Upper lobe of left lung (tissue), 6 donors: ENCODE data around the gene RAD17. TPM values are rescaled to one million over a fixed set of nuclear protein-coding genes. Genes with fewer than 3 reads are reported as not detected.
A peak's percentile ranks its signal among the peaks of the same experiment; 100 is the strongest.

Experiments
- ATAC-seq, 2 donors: fragments of 200-7000 bp; cut with Tn5 transposase; one replicate each; pipeline ENCODE4 v1.9.1; 2022; ENCODE audit warnings: mild to moderate bottlenecking in 2 of 2, moderate library complexity in 2 of 2; ENCODE audit not compliant: low FRiP score in 2 of 2
- DNase-seq, 2 donors: peaks; one replicate each; pipeline ENCODE4 v3.0.0-alpha.2; 2019 to 2020
- H3K27ac ChIP-seq, 4 donors: fragments of 200-600 bp; sonication (generic); one replicate each; pipeline ENCODE4 v1.5.1; 2016 to 2019
- H3K27me3 ChIP-seq, 4 donors: fragments of 200-600 bp; sonication (generic); one replicate each; pipeline ENCODE4 v1.5.1; 2017 to 2019
- H3K36me3 ChIP-seq, 4 donors: fragments of 200-600 bp; sonication (generic); one replicate each; pipeline ENCODE4 v1.5.1; 2016 to 2019
- H3K4me1 ChIP-seq, 4 donors: fragments of 200-600 bp; sonication (generic); one replicate each; pipeline ENCODE4 v1.5.1; 2018 to 2019
- H3K4me3 ChIP-seq, 4 donors: fragments of 200-600 bp; sonication (generic); one replicate each; pipeline ENCODE4 v1.5.1; 2017 to 2019; ENCODE audit warnings: mild to moderate bottlenecking in 2 of 4, moderate library complexity in 1 of 4
- H3K9me3 ChIP-seq, 4 donors: fragments of 200-600 bp; sonication (generic); one replicate each; pipeline ENCODE4 v1.5.1; 2018 to 2019
- EP300 ChIP-seq, 4 donors: sonication (generic); formaldehyde crosslinking; IDR thresholded peaks; one replicate each; pipeline ENCODE4 v1.5.1; 2017; ENCODE audit warnings: antibody characterized with exemption in 4 of 4, control low read depth in 2 of 4
- POLR2A ChIP-seq, 4 donors: fragments of 450-650 bp; IDR thresholded peaks; one replicate each; pipeline ENCODE4 v1.5.1; 2016 to 2017; ENCODE audit warnings: antibody characterized with exemption in 4 of 4, mild to moderate bottlenecking in 2 of 4
- POLR2AphosphoS5 ChIP-seq, 2 donors: sonication (generic); formaldehyde crosslinking; IDR thresholded peaks; one replicate each; pipeline ENCODE4 v1.5.1; 2017; ENCODE audit warnings: antibody characterized with exemption in 2 of 2
- WGBS, 2 donors: methylation state at CpG; one replicate each; pipeline ENCODE4 v1.1.5; 2017 to 2018; 5-methylcytosine and 5-hydroxymethylcytosine counted together
- total RNA-seq, 6 donors: library from RNA; depleted of rRNA in 4 of 6; stranded (reverse); fragments of >200 nt in 4 of 6; gene quantifications; one replicate each; pipeline versions ENCODE4 v1.1.0 to v1.2.1, GENCODE V29; 2016 to 2021
- TF ChIP-seq, protein P1 (sequence below), 6 experiments: fragments of 450-650 bp in 4 of 6; fragments of 200-600 bp in 2 of 6; sonication (generic) in 2 of 6; IDR thresholded peaks; one replicate each; pipeline ENCODE4 v1.5.1; 2016 to 2019; ENCODE audit warnings: antibody characterized with exemption in 6 of 6
- donor health status: DM: no; HTN: no; CAD: no; lungs with moderate emphysema.
- donor health status: DM: no; HTN: yes; CAD: no; lungs with severe emphysema.

RAD17 gene
- total RNA-seq, 6 donors from 2014 or later: 15.2 to 27.2 (median 17.9) TPM

- H3K4me1 ChIP-seq: peaks cover 8 to 18% (median 13%) of the 10 kb centered on the region in 4 donors
- H3K36me3 ChIP-seq: no peaks in the 10 kb centered on the region
- WGBS, 2 donors: 11% methylated on average over 18 of the region's 18 CpGs
- TF ChIP-seq, protein P1, sequence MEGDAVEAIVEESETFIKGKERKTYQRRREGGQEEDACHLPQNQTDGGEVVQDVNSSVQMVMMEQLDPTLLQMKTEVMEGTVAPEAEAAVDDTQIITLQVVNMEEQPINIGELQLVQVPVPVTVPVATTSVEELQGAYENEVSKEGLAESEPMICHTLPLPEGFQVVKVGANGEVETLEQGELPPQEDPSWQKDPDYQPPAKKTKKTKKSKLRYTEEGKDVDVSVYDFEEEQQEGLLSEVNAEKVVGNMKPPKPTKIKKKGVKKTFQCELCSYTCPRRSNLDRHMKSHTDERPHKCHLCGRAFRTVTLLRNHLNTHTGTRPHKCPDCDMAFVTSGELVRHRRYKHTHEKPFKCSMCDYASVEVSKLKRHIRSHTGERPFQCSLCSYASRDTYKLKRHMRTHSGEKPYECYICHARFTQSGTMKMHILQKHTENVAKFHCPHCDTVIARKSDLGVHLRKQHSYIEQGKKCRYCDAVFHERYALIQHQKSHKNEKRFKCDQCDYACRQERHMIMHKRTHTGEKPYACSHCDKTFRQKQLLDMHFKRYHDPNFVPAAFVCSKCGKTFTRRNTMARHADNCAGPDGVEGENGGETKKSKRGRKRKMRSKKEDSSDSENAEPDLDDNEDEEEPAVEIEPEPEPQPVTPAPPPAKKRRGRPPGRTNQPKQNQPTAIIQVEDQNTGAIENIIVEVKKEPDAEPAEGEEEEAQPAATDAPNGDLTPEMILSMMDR (IDR thresholded peaks at IDR 0.05): peak; percentile 74 to 86 (median 78)
- TF ChIP-seq POLR2A (IDR thresholded peaks at IDR 0.05): no peak
- no peaks in the 10 kb centered on the region for H3K9me3 ChIP-seq
- peak; percentile 90 to 94 for DNase-seq
- ATAC-seq: peak; percentile 91 to 94
- H3K4me3 ChIP-seq: peak overlapping the region in 2 of 4 donors; percentile 15 to 25
- H3K27me3 ChIP-seq: no peaks in the 10 kb centered on the region
- no peak overlapping the region for H3K27ac ChIP-seq
These were observed 34.8 kb upstream of the RAD17 start for GRCh38 chr5:69334793-69335268.

- Histone ChIP-seq H3K27me3 (no peaks in the 10 kb centered on the region), H3K9me3 (no peaks in the 10 kb centered on the region), H3K4me3 (no peak overlapping the region), H3K4me1 (peaks cover 8 to 18% (median 13%) of the 10 kb centered on the region in 4 donors), H3K27ac (no peak overlapping the region), H3K36me3 (no peaks in the 10 kb centered on the region)
- TF ChIP-seq POLR2A (IDR thresholded peaks at IDR 0.05) (no peak), EP300 (IDR thresholded peaks at IDR 0.05) (no peak), POLR2AphosphoS5 (IDR thresholded peaks at IDR 0.05) (no peak)
- TF ChIP-seq, protein P1 (IDR thresholded peaks at IDR 0.05): no peak
- ATAC-seq (no peak), DNase-seq (no peak)
- WGBS, 2 donors: 92 to 94% methylated on average over 7 of the region's 7 CpGs
These were observed 34.2 kb upstream of the RAD17 start for GRCh38 chr5:69335341-69335935.

DNA sequence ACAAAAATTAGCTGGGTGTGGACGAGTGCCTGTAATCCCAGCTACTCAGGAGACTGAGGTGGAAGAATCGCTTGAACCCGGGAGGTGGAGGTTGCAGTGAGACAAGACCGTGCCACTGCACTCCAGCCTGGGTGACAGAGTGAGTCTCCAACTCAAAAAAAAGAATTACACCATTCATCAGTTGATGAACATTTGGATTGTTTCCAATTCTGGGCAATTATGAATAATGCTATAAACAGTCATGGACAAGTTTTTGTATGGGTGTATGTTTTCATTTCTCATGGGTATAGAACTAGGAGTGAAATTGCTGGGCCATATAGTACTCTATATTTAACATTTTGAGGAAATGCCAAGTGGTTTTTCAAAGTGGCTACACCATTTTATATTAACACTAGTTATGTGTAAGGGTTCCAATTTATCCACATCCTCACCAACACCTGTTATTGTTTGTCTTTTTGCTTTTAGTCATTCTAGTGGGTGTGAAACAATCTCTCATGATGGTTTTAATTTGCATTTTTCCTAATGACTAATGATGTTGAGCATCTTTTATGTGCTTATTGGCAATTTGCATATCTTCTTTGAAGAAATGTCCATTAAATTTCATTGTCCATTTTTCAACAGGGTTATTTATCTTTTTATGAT lies 28.0 kb upstream of the RAD17 start:
- no peaks in the 10 kb centered on the region for H3K4me1 ChIP-seq
- H3K27ac ChIP-seq: no peak overlapping the region
- ATAC-seq: no peak
- H3K9me3 ChIP-seq: no peaks in the 10 kb centered on the region
- H3K36me3 ChIP-seq: no peaks in the 10 kb centered on the region
- H3K27me3 ChIP-seq: no peaks in the 10 kb centered on the region
- DNase-seq: no peak
- TF ChIP-seq POLR2A (IDR thresholded peaks at IDR 0.05): no peak
- TF ChIP-seq, protein P1 (IDR thresholded peaks at IDR 0.05): no peak
- no peak for TF ChIP-seq EP300 (IDR thresholded peaks at IDR 0.05)
- no peak for TF ChIP-seq POLR2AphosphoS5 (IDR thresholded peaks at IDR 0.05)
- 82 to 95% methylated on average over 4 of the region's 4 CpGs for WGBS, 2 donors
- H3K4me3 ChIP-seq: no peak overlapping the region

DNA sequence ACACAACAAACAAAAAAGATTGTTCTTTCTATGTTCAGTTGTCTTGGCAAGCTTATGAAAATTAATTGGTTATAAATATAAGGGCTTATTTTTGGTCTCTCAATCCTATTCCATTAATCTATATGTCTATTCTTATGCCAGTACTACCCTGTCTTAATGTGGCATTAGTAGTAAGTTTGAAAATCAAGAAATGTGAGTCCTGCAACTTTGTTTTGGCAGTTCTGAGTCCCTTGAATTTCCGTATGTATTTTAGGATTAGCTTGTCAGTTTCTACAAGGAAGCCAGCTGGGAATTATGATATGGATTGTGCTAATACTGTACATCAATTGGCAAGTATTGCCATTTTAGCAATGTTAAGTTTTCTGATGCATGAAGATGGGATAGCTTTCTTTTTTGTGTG lies 26.5 kb upstream of the RAD17 start:
- TF ChIP-seq POLR2AphosphoS5 (IDR thresholded peaks at IDR 0.05) (no peak), POLR2A (IDR thresholded peaks at IDR 0.05) (no peak), EP300 (IDR thresholded peaks at IDR 0.05) (no peak)
- TF ChIP-seq, protein P1 (IDR thresholded peaks at IDR 0.05): no peak
- H3K9me3 ChIP-seq: no peaks in the 10 kb centered on the region
- no peaks in the 10 kb centered on the region for H3K4me1 ChIP-seq
- H3K4me3 ChIP-seq: no peak overlapping the region
- no peak overlapping the region for H3K27ac ChIP-seq
- no peaks in the 10 kb centered on the region for H3K36me3 ChIP-seq
- 76 to 78% methylated on average over 1 of the region's 1 CpG for WGBS, 2 donors
- DNase-seq (no peak), ATAC-seq (no peak)
- H3K27me3 ChIP-seq: no peaks in the 10 kb centered on the region

DNA sequence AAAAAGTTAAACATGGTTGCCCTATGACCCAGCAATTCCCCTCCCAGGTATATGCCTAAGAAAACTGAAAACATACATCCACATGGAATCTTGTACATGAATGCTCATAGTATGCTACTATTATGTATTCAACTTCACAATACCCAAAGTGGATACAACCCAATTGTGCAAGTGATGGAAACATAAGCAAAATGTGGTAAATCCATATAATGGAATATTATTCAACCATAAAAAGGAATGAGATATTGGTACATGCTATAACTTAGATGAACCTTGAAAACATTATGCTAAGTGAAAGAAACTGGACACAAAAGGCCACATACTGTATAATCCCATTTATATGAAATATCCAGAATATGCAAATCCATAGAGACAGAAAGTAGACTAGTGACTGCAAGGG lies 19.0 kb upstream of the RAD17 start:
- no peaks in the 10 kb centered on the region for H3K4me1 ChIP-seq
- no peaks in the 10 kb centered on the region for H3K9me3 ChIP-seq
- DNase-seq: no peak
- no peak overlapping the region for H3K4me3 ChIP-seq
- H3K36me3 ChIP-seq: peaks cover 6 to 59% (median 27%) of the 10 kb centered on the region in 4 donors
- H3K27me3 ChIP-seq: no peaks in the 10 kb centered on the region
- TF ChIP-seq POLR2AphosphoS5 (IDR thresholded peaks at IDR 0.05): no peak
- TF ChIP-seq, protein P1 (IDR thresholded peaks at IDR 0.05): no peak
- TF ChIP-seq POLR2A (IDR thresholded peaks at IDR 0.05): no peak
- no peak for TF ChIP-seq EP300 (IDR thresholded peaks at IDR 0.05)
- ATAC-seq: no peak
- no peak overlapping the region for H3K27ac ChIP-seq
